Tibial nerve (tissue), 4 donors: Measurements from ENCODE around the gene CALHM3.

Experiments used
- EP300 ChIP-seq, 2 donors: sonication (generic); formaldehyde crosslinking; IDR thresholded peaks; one replicate each; pipeline ENCODE4 v1.6.1; 2017; ENCODE audit warnings: antibody characterized with exemption in 2 of 2, mild to moderate bottlenecking in 1 of 2
- POLR2A ChIP-seq, 2 donors: fragments of 450-650 bp; IDR thresholded peaks; one replicate each; pipeline ENCODE4 v1.6.1; 2017; ENCODE audit warnings: antibody characterized with exemption in 2 of 2, mild to moderate bottlenecking in 2 of 2, moderate library complexity in 2 of 2
- TF ChIP-seq, protein P1 (sequence below), 5 experiments: fragments of 200-600 bp in 3 of 5; fragments of 450-650 bp in 2 of 5; sonication (generic) in 3 of 5; IDR thresholded peaks; one replicate each; pipeline ENCODE4 v1.5.1; 2016 to 2019; ENCODE audit warnings: antibody characterized with exemption in 5 of 5, mild to moderate bottlenecking in 3 of 5, moderate library complexity in 2 of 5

DNA sequence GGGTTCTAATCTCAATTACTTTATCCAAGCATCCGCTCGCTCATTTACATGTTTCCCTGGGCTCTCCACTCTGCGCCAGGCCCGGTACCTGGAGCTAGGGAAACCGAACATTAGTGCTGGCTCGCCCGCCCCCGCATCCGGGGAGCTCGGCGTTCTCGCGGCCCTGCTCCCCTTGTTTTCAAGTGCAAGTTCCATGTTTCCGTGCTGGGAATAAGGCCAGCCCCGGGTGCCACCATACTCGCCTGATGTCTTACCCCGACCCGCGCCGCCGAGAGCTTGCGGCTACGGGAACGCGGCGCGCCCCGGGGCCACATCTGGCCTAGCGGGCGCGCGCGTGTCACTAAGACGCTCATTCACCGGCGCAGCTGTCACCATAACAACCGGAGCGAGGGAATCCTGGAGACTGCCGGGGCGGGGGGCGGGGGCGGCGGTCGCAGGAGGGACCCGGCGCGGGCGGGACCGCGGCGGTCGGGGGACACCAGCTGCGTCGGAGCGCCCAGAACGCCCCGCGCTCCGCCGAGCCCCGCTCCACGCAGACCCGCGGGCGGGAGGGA, 14.4 kb upstream of the CALHM3 start, which contains the start of gene NEURL1:
- TF ChIP-seq, protein P1, sequence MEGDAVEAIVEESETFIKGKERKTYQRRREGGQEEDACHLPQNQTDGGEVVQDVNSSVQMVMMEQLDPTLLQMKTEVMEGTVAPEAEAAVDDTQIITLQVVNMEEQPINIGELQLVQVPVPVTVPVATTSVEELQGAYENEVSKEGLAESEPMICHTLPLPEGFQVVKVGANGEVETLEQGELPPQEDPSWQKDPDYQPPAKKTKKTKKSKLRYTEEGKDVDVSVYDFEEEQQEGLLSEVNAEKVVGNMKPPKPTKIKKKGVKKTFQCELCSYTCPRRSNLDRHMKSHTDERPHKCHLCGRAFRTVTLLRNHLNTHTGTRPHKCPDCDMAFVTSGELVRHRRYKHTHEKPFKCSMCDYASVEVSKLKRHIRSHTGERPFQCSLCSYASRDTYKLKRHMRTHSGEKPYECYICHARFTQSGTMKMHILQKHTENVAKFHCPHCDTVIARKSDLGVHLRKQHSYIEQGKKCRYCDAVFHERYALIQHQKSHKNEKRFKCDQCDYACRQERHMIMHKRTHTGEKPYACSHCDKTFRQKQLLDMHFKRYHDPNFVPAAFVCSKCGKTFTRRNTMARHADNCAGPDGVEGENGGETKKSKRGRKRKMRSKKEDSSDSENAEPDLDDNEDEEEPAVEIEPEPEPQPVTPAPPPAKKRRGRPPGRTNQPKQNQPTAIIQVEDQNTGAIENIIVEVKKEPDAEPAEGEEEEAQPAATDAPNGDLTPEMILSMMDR (IDR thresholded peaks at IDR 0.05): no peak
- TF ChIP-seq POLR2A (IDR thresholded peaks at IDR 0.05) (no peak), EP300 (IDR thresholded peaks at IDR 0.05) (no peak)
